Panc1 (cell line): ENCODE measurements around the gene CAV1. TPM values are rescaled to one million over a fixed set of nuclear protein-coding genes. Genes with fewer than 3 reads are reported as not detected.

Experiments
- ATAC-seq: fragments of 200-7000 bp; cut with Tn5 transposase; 2 replicates; pipeline ENCODE4 v1.9.1; 2020; ENCODE audit warnings: mild to moderate bottlenecking, moderate library complexity
- BruUV-seq: library from RNA; stranded (reverse); fragments of 400-500 nt; replicated peaks from 2 replicates; lab custom pipeline; 2021; lab: Mats Ljungman, UMichigan
- CTCF ChIA-PET: fragments of 300-600 bp; sonication (Branson Sonifier 250); formaldehyde crosslinking; loops from one replicate; lab custom pipeline; 2022; ENCODE audit warnings: antibody characterized with exemption; lab: Charles Lee
- POLR2A ChIA-PET: fragments of 300-600 bp; sonication (Branson Sonifier 250); formaldehyde crosslinking; loops from one replicate; lab custom pipeline; 2022; ENCODE audit warnings: antibody characterized with exemption; lab: Charles Lee
- DNase-seq: peaks from one replicate; pipeline ENCODE4 v3.0.0-alpha.2; 2010; ENCODE audit warnings: low read depth, low spot score
- H3K27ac ChIP-seq: 2 replicates; pipeline ENCODE4 v1.5.1; 2011; ENCODE audit warnings: mild to moderate bottlenecking, low read length, inconsistent platforms
- H3K27me3 ChIP-seq: fragments of 200-500 bp; sonication (Bioruptor generic); 2 replicates; pipeline ENCODE4 v1.6.0; 2014; ENCODE audit warnings: low read length, inconsistent platforms; ENCODE audit not compliant: control insufficient read depth, insufficient read depth
- H3K36me3 ChIP-seq: fragments of 200-500 bp; sonication (Bioruptor generic); 2 replicates; pipeline ENCODE4 v1.5.1; 2014; ENCODE audit warnings: inconsistent platforms, mild to moderate bottlenecking, low read length, moderate library complexity; ENCODE audit not compliant: control insufficient read depth, insufficient read depth
- H3K4me1 ChIP-seq: 2 replicates; pipeline ENCODE4 v1.5.1; 2011; ENCODE audit warnings: inconsistent platforms, mild to moderate bottlenecking, low read length, moderate library complexity; ENCODE audit not compliant: control insufficient read depth, insufficient read depth
- H3K4me3 ChIP-seq, 2 experiments: 2 replicates each; pipeline ENCODE4 v1.5.1; 2011 to 2012; ENCODE audit warnings: low read depth in 2 of 2, low read length in 2 of 2, mild to moderate bottlenecking in 2 of 2, inconsistent platforms in 1 of 2, moderate library complexity in 1 of 2
- H3K9me3 ChIP-seq: fragments of 200-500 bp; sonication (Bioruptor generic); 2 replicates; pipeline ENCODE4 v1.5.1; 2014; ENCODE audit warnings: low read depth, mild to moderate bottlenecking, inconsistent platforms, low read length, moderate library complexity; ENCODE audit not compliant: control insufficient read depth, insufficient read depth
- CTCF ChIP-seq: fragments of 450-650 bp; IDR thresholded peaks from 2 replicates; pipeline ENCODE4 v1.5.1; 2017; ENCODE audit warnings: mild to moderate bottlenecking
- POLR2AphosphoS5 ChIP-seq: IDR thresholded peaks from 2 replicates; pipeline ENCODE4 v1.6.1; 2012; ENCODE audit warnings: mild to moderate bottlenecking, low read depth, low read length, moderate library complexity
- REST ChIP-seq, 2 experiments: IDR thresholded peaks; 2 replicates each; pipeline ENCODE4 v1.6.1; 2011 to 2012; ENCODE audit warnings: low read depth in 2 of 2, control low read depth in 1 of 2, low read length in 1 of 2, mild to moderate bottlenecking in 1 of 2, moderate library complexity in 1 of 2; ENCODE audit not compliant: insufficient read depth in 1 of 2
- SIN3A ChIP-seq: IDR thresholded peaks from 2 replicates; pipeline ENCODE4 v1.6.1; 2012; ENCODE audit warnings: low read depth, mild to moderate bottlenecking, low read length, moderate library complexity, borderline replicate concordance; ENCODE audit not compliant: insufficient read depth
- TCF7L2 ChIP-seq: IDR thresholded peaks from 2 replicates; pipeline ENCODE4 v1.6.1; 2011; ENCODE audit warnings: mild to moderate bottlenecking, low read depth, low read length, inconsistent platforms
- in situ Hi-C: cut with HindIII; loops from 2 replicates; pipeline ENCODE4 v1.10.0; 2016; ENCODE audit warnings: low sequenced_read_pairs, low pct_unique_long_range_greater_than_20kb
- intact Hi-C: fragments of 100-400 bp; cut with micrococcal nuclease; formaldehyde crosslinking; loops from one replicate; pipeline ENCODE4 v1.10.0; 2022; ENCODE audit not compliant: unreplicated experiment
- total RNA-seq: library from RNA; stranded (reverse); gene quantifications from one replicate; pipeline ENCODE4 v1.2.1, GENCODE V29; 2021; ENCODE audit not compliant: unreplicated experiment

Gene CAV1
- total RNA-seq, 1 experiment from 2014 or later: 496 TPM

GRCh38 chr7:116542618-116543017, 17.8 kb downstream of the CAV1 start:
- intact Hi-C loops (no loop called here), in situ Hi-C loops (no loop called here)
- Histone ChIP-seq H3K4me3 (no peak overlapping the region), H3K9me3 (no peaks in the 10 kb centered on the region), H3K27me3 (no peaks in the 10 kb centered on the region), H3K27ac (peak overlapping the region; percentile 82), H3K4me1 (peaks cover 78% of the 10 kb centered on the region), H3K36me3 (peaks cover 36% of the 10 kb centered on the region)
- POLR2A ChIA-PET: no interaction called here
- ATAC-seq: no peak
- BruUV-seq: no TSS peak
- CTCF ChIA-PET: interaction anchor here (1.3 kb wide), 1 partner anchor 16 kb away, joined by 3 read pairs; no protein-coding TSS in a partner anchor
- no peak for DNase-seq
- TF ChIP-seq TCF7L2 (no peak), CTCF (no peak), SIN3A (no peak), POLR2AphosphoS5 (no peak), REST (IDR thresholded peaks at IDR 0.05; ENCODE audit: insufficient read depth in 1 of 2, low read depth in 2 of 2, low read length in 1 of 2) (no peak)

- H3K27ac ChIP-seq: peak overlapping the region; percentile 82
- H3K36me3 ChIP-seq: peaks cover 35% of the 10 kb centered on the region
- CTCF ChIA-PET: no interaction called here
- H3K4me3 ChIP-seq: no peak overlapping the region
- in situ Hi-C loops (no loop called here), intact Hi-C loops (no loop called here)
- TF ChIP-seq TCF7L2: no peak
- no peak for TF ChIP-seq CTCF
- TF ChIP-seq REST (IDR thresholded peaks at IDR 0.05; ENCODE audit: insufficient read depth in 1 of 2, low read depth in 2 of 2, low read length in 1 of 2): no peak
- TF ChIP-seq SIN3A: 0 out of 2 replicates have a peak, but pooled peaks have one; percentile 38
- no peak for DNase-seq
- peak; percentile 38; the same call in 1 of the 2 replicates for ATAC-seq
- POLR2A ChIA-PET: no interaction called here
- H3K27me3 ChIP-seq: no peaks in the 10 kb centered on the region
- BruUV-seq: no TSS peak
- peaks cover 80% of the 10 kb centered on the region for H3K4me1 ChIP-seq
- no peaks in the 10 kb centered on the region for H3K9me3 ChIP-seq
Observed at GRCh38 chr7:116543664-116544063, 18.8 kb downstream of the CAV1 start.
